Measurements from ENCODE around the gene FAF1. TPM values are rescaled to one million over a fixed set of nuclear protein-coding genes. Genes with fewer than 3 reads are reported as not detected.

FAF1 gene
- total and polyA plus RNA-seq, 4 donors: 8.6 to 45.0 (median 18.2) TPM

- Histone ChIP-seq H3K9ac (ENCODE audit: low read depth in 1 of 2, low read length in 2 of 2) (no peak overlapping the region), H3K4me1 (ENCODE audit: control insufficient read depth in 4 of 4, insufficient read depth in 4 of 4, low read length in 3 of 4) (peaks cover 0 to 5% (median 1%) of the 10 kb centered on the region in 4 donors), H3K27me3 (ENCODE audit: control insufficient read depth in 4 of 4, insufficient read depth in 4 of 4, low read length in 3 of 4) (no peaks in the 10 kb centered on the region), H3K27ac (ENCODE audit: low read depth in 1 of 2, low read length in 2 of 2) (no peak overlapping the region), H3K4me3 (ENCODE audit: low read depth in 1 of 3, low read length in 3 of 3) (no peak overlapping the region), H3K9me3 (ENCODE audit: control insufficient read depth in 4 of 4, low read length in 3 of 4) (no peaks in the 10 kb centered on the region), H3K36me3 (ENCODE audit: control insufficient read depth in 4 of 4, insufficient read depth in 3 of 4, low read depth in 1 of 4, low read length in 3 of 4) (no peaks in the 10 kb centered on the region)
- no peak for DNase-seq (ENCODE audit: low spot score)
- TF ChIP-seq SP1 (IDR thresholded peaks at IDR 0.05) (no peak), NR2F2 (IDR thresholded peaks at IDR 0.05) (no peak), ATF3 (IDR thresholded peaks at IDR 0.05) (no peak), EGR1 (IDR thresholded peaks at IDR 0.05; ENCODE audit: low read depth in 2 of 2) (no peak), TAF1 (conservative IDR thresholded peaks at IDR 0.05) (no peak), HNF4A (conservative IDR thresholded peaks at IDR 0.05) (no peak), FOXA2 (IDR thresholded peaks at IDR 0.05) (no peak), JUND (IDR thresholded peaks at IDR 0.05) (no peak), HNF4G (IDR thresholded peaks at IDR 0.05) (no peak), MAX (IDR thresholded peaks at IDR 0.05) (no peak)
- TF ChIP-seq, protein P1, sequence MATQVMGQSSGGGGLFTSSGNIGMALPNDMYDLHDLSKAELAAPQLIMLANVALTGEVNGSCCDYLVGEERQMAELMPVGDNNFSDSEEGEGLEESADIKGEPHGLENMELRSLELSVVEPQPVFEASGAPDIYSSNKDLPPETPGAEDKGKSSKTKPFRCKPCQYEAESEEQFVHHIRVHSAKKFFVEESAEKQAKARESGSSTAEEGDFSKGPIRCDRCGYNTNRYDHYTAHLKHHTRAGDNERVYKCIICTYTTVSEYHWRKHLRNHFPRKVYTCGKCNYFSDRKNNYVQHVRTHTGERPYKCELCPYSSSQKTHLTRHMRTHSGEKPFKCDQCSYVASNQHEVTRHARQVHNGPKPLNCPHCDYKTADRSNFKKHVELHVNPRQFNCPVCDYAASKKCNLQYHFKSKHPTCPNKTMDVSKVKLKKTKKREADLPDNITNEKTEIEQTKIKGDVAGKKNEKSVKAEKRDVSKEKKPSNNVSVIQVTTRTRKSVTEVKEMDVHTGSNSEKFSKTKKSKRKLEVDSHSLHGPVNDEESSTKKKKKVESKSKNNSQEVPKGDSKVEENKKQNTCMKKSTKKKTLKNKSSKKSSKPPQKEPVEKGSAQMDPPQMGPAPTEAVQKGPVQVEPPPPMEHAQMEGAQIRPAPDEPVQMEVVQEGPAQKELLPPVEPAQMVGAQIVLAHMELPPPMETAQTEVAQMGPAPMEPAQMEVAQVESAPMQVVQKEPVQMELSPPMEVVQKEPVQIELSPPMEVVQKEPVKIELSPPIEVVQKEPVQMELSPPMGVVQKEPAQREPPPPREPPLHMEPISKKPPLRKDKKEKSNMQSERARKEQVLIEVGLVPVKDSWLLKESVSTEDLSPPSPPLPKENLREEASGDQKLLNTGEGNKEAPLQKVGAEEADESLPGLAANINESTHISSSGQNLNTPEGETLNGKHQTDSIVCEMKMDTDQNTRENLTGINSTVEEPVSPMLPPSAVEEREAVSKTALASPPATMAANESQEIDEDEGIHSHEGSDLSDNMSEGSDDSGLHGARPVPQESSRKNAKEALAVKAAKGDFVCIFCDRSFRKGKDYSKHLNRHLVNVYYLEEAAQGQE (IDR thresholded peaks at IDR 0.05): no peak
- TF ChIP-seq, protein P2, sequence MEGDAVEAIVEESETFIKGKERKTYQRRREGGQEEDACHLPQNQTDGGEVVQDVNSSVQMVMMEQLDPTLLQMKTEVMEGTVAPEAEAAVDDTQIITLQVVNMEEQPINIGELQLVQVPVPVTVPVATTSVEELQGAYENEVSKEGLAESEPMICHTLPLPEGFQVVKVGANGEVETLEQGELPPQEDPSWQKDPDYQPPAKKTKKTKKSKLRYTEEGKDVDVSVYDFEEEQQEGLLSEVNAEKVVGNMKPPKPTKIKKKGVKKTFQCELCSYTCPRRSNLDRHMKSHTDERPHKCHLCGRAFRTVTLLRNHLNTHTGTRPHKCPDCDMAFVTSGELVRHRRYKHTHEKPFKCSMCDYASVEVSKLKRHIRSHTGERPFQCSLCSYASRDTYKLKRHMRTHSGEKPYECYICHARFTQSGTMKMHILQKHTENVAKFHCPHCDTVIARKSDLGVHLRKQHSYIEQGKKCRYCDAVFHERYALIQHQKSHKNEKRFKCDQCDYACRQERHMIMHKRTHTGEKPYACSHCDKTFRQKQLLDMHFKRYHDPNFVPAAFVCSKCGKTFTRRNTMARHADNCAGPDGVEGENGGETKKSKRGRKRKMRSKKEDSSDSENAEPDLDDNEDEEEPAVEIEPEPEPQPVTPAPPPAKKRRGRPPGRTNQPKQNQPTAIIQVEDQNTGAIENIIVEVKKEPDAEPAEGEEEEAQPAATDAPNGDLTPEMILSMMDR (IDR thresholded peaks at IDR 0.05; ENCODE audit: low read depth, low read length, missing input control): no peak
- WGBS: 98% methylated on average over 4 of the region's 4 CpGs
These were observed 259.9 kb downstream of the FAF1 start for GRCh38 chr1:50700214-50700613.

- DNase-seq (ENCODE audit: low spot score): no peak
- TF ChIP-seq NR2F2 (IDR thresholded peaks at IDR 0.05) (no peak), GABPA (IDR thresholded peaks at IDR 0.05 in 1 of 2, conservative IDR thresholded peaks at IDR 0.05 in 1 of 2) (no peak), ZBTB33 (IDR thresholded peaks at IDR 0.05) (no peak), RXRA (IDR thresholded peaks at IDR 0.05) (no peak), EGR1 (IDR thresholded peaks at IDR 0.05; ENCODE audit: low read depth in 2 of 2) (no peak), HNF4A (conservative IDR thresholded peaks at IDR 0.05) (no peak), TAF1 (conservative IDR thresholded peaks at IDR 0.05) (no peak), YY1 (IDR thresholded peaks at IDR 0.05) (no peak), MAX (IDR thresholded peaks at IDR 0.05) (no peak), FOXA2 (IDR thresholded peaks at IDR 0.05) (no peak)
- TF ChIP-seq, protein P1 (IDR thresholded peaks at IDR 0.05): no peak
- TF ChIP-seq, protein P2 (IDR thresholded peaks at IDR 0.05; ENCODE audit: low read depth, low read length, missing input control): no peak
- no peaks in the 10 kb centered on the region for H3K9me3 ChIP-seq (ENCODE audit: control insufficient read depth in 4 of 4, low read length in 3 of 4)
- peaks cover 0 to 5% (median 1%) of the 10 kb centered on the region in 4 donors for H3K4me1 ChIP-seq (ENCODE audit: control insufficient read depth in 4 of 4, insufficient read depth in 4 of 4, low read length in 3 of 4)
- 98% methylated on average over 4 of the region's 4 CpGs for WGBS
- H3K27me3 ChIP-seq (ENCODE audit: control insufficient read depth in 4 of 4, insufficient read depth in 4 of 4, low read length in 3 of 4): no peaks in the 10 kb centered on the region
- no peak overlapping the region for H3K27ac ChIP-seq (ENCODE audit: low read depth in 1 of 2, low read length in 2 of 2)
- H3K36me3 ChIP-seq (ENCODE audit: control insufficient read depth in 4 of 4, insufficient read depth in 3 of 4, low read depth in 1 of 4, low read length in 3 of 4): no peaks in the 10 kb centered on the region
- H3K9ac ChIP-seq (ENCODE audit: low read depth in 1 of 2, low read length in 2 of 2): no peak overlapping the region
- no peak overlapping the region for H3K4me3 ChIP-seq (ENCODE audit: low read depth in 1 of 3, low read length in 3 of 3)
These were observed 260.3 kb downstream of the FAF1 start for GRCh38 chr1:50699795-50700194.

Data from liver (tissue), 9 donors.